SK-N-SH (cell line): ENCODE data around the gene FSIP1. TPM values are rescaled to one million over a fixed set of nuclear protein-coding genes. Genes with fewer than 3 reads are reported as not detected.

Experiments used
- CTCF ChIA-PET: fragments of 300-600, 350-600 bp; formaldehyde crosslinking; extraction: SDS; loops from one replicate; lab custom pipeline; 2021; lab: Yijun Ruan, JAX
- POLR2A ChIA-PET: fragments of 350-600 bp; sonication (Branson Sonifier 250); formaldehyde crosslinking; extraction: SDS; loops from one replicate; lab custom pipeline; 2020; ENCODE audit warnings: antibody characterized with exemption, inconsistent platforms; lab: Yijun Ruan, JAX
- DNase-seq: peaks from one replicate; pipeline ENCODE4 v3.0.0; 2012
- H2AFZ ChIP-seq: fragments of 200-600 bp; sonication (generic); 2 replicates; pipeline ENCODE4 v1.8.1; 2016; ENCODE audit warnings: antibody characterized with exemption, mild to moderate bottlenecking, low read depth
- H3F3A ChIP-seq: fragments of 200-600 bp; sonication (generic); replicated peaks from 2 replicates; pipeline ENCODE3; 2016; ENCODE audit warnings: antibody characterized with exemption, mild to moderate bottlenecking; ENCODE audit not compliant: insufficient read depth
- H3K27ac ChIP-seq, 2 experiments: fragments of 200-500 bp in 1 of 2; fragments of 200-600 bp in 1 of 2; sonication (Bioruptor generic) in 1 of 2; sonication (generic), shearing (Covaris generic) in 1 of 2; 2 replicates each; pipeline versions ENCODE4 v1.5.1 to v1.6.1; 2014 to 2016; ENCODE audit warnings: low read depth in 2 of 2, inconsistent platforms in 1 of 2, low read length in 1 of 2, mild to moderate bottlenecking in 1 of 2, mixed read lengths in 1 of 2
- H3K27me3 ChIP-seq: fragments of 200-600 bp; sonication (generic), shearing (Covaris generic); 2 replicates; pipeline ENCODE4 v1.6.1; 2016; ENCODE audit warnings: mixed run types; ENCODE audit not compliant: insufficient read depth
- H3K36me3 ChIP-seq, 2 experiments: fragments of 200-500 bp in 1 of 2; fragments of 200-600 bp in 1 of 2; sonication (Bioruptor generic) in 1 of 2; sonication (generic) in 1 of 2; replicated peaks in 1 of 2; 2 replicates each; pipeline versions ENCODE3 to v1.5.1; 2014 to 2016; ENCODE audit warnings: low read length in 1 of 2, mild to moderate bottlenecking in 1 of 2; ENCODE audit not compliant: insufficient read depth in 2 of 2, control insufficient read depth in 1 of 2
- H3K4me1 ChIP-seq, 2 experiments: fragments of 200-500 bp in 1 of 2; fragments of 200-600 bp in 1 of 2; sonication (Bioruptor generic) in 1 of 2; sonication (generic), shearing (Covaris generic) in 1 of 2; 2 replicates each; pipeline versions ENCODE4 v1.5.1 to v1.6.1; 2014 to 2016; ENCODE audit warnings: low read depth in 1 of 2, low read length in 1 of 2, mixed run types in 1 of 2; ENCODE audit not compliant: insufficient read depth in 2 of 2, control insufficient read depth in 1 of 2
- H3K4me2 ChIP-seq: fragments of 200-600 bp; sonication (generic), shearing (Covaris generic); 2 replicates; pipeline ENCODE4 v1.6.1; 2017; ENCODE audit warnings: mixed run types
- H3K4me3 ChIP-seq, 2 experiments: fragments of 200-500 bp in 1 of 2; fragments of 200-600 bp in 1 of 2; sonication (Bioruptor generic) in 1 of 2; sonication (generic), shearing (Covaris generic) in 1 of 2; 2 replicates each; pipeline versions ENCODE4 v1.5.1 to v1.8.1; 2014 to 2016; ENCODE audit warnings: low read depth in 2 of 2, inconsistent platforms in 1 of 2, low read length in 1 of 2, mild to moderate bottlenecking in 1 of 2, mixed read lengths in 1 of 2, moderate library complexity in 1 of 2
- H3K79me2 ChIP-seq: fragments of 200-600 bp; sonication (generic); 2 replicates; pipeline ENCODE4 v1.8.1; 2017; ENCODE audit warnings: mild to moderate bottlenecking; ENCODE audit not compliant: insufficient read depth
- H3K9ac ChIP-seq: fragments of 200-600 bp; sonication (generic); 2 replicates; pipeline ENCODE4 v1.6.1; 2017; ENCODE audit warnings: mixed run types
- H3K9me2 ChIP-seq: fragments of 200-600 bp; sonication (generic); 2 replicates; pipeline ENCODE4 v1.6.1; 2017; ENCODE audit warnings: mixed run types
- H3K9me3 ChIP-seq: fragments of 200-600 bp; sonication (generic); 2 replicates; pipeline ENCODE4 v1.6.1; 2017; ENCODE audit warnings: mixed run types, mild to moderate bottlenecking, moderate library complexity
- H4K20me1 ChIP-seq: fragments of 200-600 bp; sonication (generic); 2 replicates; pipeline ENCODE4 v1.6.1; 2017; ENCODE audit warnings: mild to moderate bottlenecking, mixed run types; ENCODE audit not compliant: insufficient read depth
- ELF1 ChIP-seq: IDR thresholded peaks from 2 replicates; pipeline ENCODE4 v1.4.0; 2012
- EZH2phosphoT487 ChIP-seq: fragments of 200-600 bp; sonication (generic); IDR thresholded peaks from 2 replicates; pipeline ENCODE4 v1.6.1; 2017; ENCODE audit warnings: low read depth, mixed run types, mild to moderate bottlenecking, antibody characterized with exemption, moderate library complexity, borderline replicate concordance
- FOXJ3 ChIP-seq: sonication (generic); formaldehyde crosslinking; IDR thresholded peaks from 2 replicates; pipeline ENCODE4 v1.5.1; 2020; ENCODE audit warnings: mild to moderate bottlenecking, missing genetic modification reagents
- FOXM1 ChIP-seq: IDR thresholded peaks from 2 replicates; pipeline ENCODE4 v1.4.0; 2012; ENCODE audit warnings: low read depth, mild to moderate bottlenecking
- GABPA ChIP-seq: IDR thresholded peaks from 2 replicates; pipeline ENCODE4 v1.4.0; 2012; ENCODE audit warnings: low read depth, mild to moderate bottlenecking
- GATA2 ChIP-seq: sonication (generic); formaldehyde crosslinking; IDR thresholded peaks from 2 replicates; pipeline ENCODE4 v1.5.0; 2020; ENCODE audit warnings: mild to moderate bottlenecking, missing genetic modification reagents
- JUND ChIP-seq: IDR thresholded peaks from 2 replicates; pipeline ENCODE4 v1.4.0; 2012
- MEF2A ChIP-seq: IDR thresholded peaks from 2 replicates; pipeline ENCODE4 v1.4.0; 2012; ENCODE audit warnings: low read depth, borderline replicate concordance
- MXI1 ChIP-seq: IDR thresholded peaks from 2 replicates; pipeline ENCODE4 v1.6.1; 2012; ENCODE audit warnings: mild to moderate bottlenecking, low read depth, low read length, improper control_type of control experiment
- NFIC ChIP-seq: IDR thresholded peaks from 2 replicates; pipeline ENCODE4 v1.4.0; 2012; ENCODE audit warnings: borderline replicate concordance
- RCOR1 ChIP-seq: fragments of 150-350 bp; IDR thresholded peaks from 2 replicates; pipeline ENCODE4 v1.6.1; 2017; ENCODE audit warnings: antibody characterized with exemption, low read length
- RXRA ChIP-seq: IDR thresholded peaks from 2 replicates; pipeline ENCODE4 v1.4.0; 2012; ENCODE audit warnings: low read depth, mild to moderate bottlenecking, borderline replicate concordance
- SIN3A ChIP-seq: IDR thresholded peaks from 2 replicates; pipeline ENCODE4 v1.6.1; 2012; ENCODE audit warnings: low read depth, mild to moderate bottlenecking, low read length, moderate library complexity, borderline replicate concordance
- TAF1 ChIP-seq: IDR thresholded peaks from 2 replicates; pipeline ENCODE4 v1.6.1; 2012; ENCODE audit warnings: low read depth, mild to moderate bottlenecking, low read length, moderate library complexity, borderline replicate concordance
- TCF12 ChIP-seq: IDR thresholded peaks from 2 replicates; pipeline ENCODE4 v1.4.0; 2012
- TEAD4 ChIP-seq: IDR thresholded peaks from 2 replicates; pipeline ENCODE4 v1.4.0; 2012; ENCODE audit warnings: mild to moderate bottlenecking, borderline replicate concordance; ENCODE audit not compliant: insufficient read depth
- USF1 ChIP-seq: IDR thresholded peaks from 2 replicates; pipeline ENCODE4 v1.4.0; 2012; ENCODE audit warnings: low read depth, borderline replicate concordance
- WGBS: methylation state at CpG from one replicate; pipeline ENCODE4 v1.1.6; 2017; ENCODE audit warnings: low lambda C conversion rate; 5-methylcytosine and 5-hydroxymethylcytosine counted together
- polyA plus RNA-seq, 3 experiments: library from polyadenylated mRNA; depleted of rRNA; stranded (reverse); fragments of >200 nt; gene quantifications; 2 replicates each; pipeline ENCODE4 v1.2.3, GENCODE V29; 2012
- TF ChIP-seq, protein P1 (sequence below): fragments of 150-350 bp; IDR thresholded peaks from 2 replicates; pipeline ENCODE4 v1.6.1; 2016; ENCODE audit warnings: mild to moderate bottlenecking, low read depth, low read length
- TF ChIP-seq, protein P2 (sequence below): IDR thresholded peaks from 2 replicates; pipeline ENCODE4 v1.4.0; 2012; ENCODE audit warnings: low read depth
- TF ChIP-seq, protein P3 (sequence below): fragments of 150-350 bp; IDR thresholded peaks from 2 replicates; pipeline ENCODE4 v1.6.1; 2017; ENCODE audit warnings: antibody characterized with exemption, low read length, low read depth, borderline replicate concordance

Gene FSIP1
- polyA plus RNA-seq, 1 of the 3 experiments (the other 2 are of a cell fraction) = 0.43 TPM

DNA sequence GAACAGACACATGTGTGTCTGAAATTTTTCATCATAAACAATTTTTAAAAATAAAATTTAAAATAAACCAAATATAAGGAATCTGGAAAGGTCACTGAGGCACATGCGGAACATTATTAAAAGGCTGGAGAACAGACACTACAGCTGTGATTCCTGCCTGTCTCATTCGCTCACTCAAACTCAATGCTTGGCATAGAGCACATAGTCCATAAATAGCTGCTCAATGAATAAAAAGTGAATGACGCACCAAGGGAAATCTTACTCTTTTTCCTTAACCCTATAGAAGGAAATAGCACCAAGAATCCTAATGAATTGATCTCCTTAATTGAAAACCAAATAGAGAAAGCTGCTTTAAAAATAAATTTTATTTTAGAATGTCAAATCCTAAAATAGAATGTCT is 98.4 kb downstream of the FSIP1 start:
- Histone ChIP-seq H3K9me3 (no peaks in the 10 kb centered on the region), H3K27ac (no peak overlapping the region), H3F3A (no peaks in the 10 kb centered on the region), H3K79me2 (no peaks in the 10 kb centered on the region), H3K9ac (no peak overlapping the region), H3K27me3 (no peaks in the 10 kb centered on the region), H3K4me2 (no peak overlapping the region), H2AFZ (no peak overlapping the region), H3K9me2 (no peaks in the 10 kb centered on the region), H4K20me1 (no peaks in the 10 kb centered on the region), H3K4me1 (peaks cover 0 to 3% of the 10 kb centered on the region in 2 experiments; a peak in 2 of 4 replicates), H3K36me3 (no peaks in the 10 kb centered on the region), H3K4me3 (no peak overlapping the region)
- TF ChIP-seq, protein P1, sequence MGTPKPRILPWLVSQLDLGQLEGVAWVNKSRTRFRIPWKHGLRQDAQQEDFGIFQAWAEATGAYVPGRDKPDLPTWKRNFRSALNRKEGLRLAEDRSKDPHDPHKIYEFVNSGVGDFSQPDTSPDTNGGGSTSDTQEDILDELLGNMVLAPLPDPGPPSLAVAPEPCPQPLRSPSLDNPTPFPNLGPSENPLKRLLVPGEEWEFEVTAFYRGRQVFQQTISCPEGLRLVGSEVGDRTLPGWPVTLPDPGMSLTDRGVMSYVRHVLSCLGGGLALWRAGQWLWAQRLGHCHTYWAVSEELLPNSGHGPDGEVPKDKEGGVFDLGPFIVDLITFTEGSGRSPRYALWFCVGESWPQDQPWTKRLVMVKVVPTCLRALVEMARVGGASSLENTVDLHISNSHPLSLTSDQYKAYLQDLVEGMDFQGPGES = no peak
- no peak for TF ChIP-seq FOXJ3
- no peak for TF ChIP-seq MXI1
- no peak for TF ChIP-seq SIN3A
- no peak for TF ChIP-seq TCF12
- no peak for TF ChIP-seq TAF1
- TF ChIP-seq USF1 = no peak
- TF ChIP-seq TEAD4 = no peak
- no peak for TF ChIP-seq EZH2phosphoT487
- TF ChIP-seq JUND = no peak
- no peak for TF ChIP-seq MEF2A
- no peak for TF ChIP-seq RCOR1
- CTCF ChIA-PET = interaction anchor here (4.9 kb wide), 1 partner anchor 73 kb away, joined by 139 read pairs; no protein-coding TSS in a partner anchor
- no peak for DNase-seq
- WGBS = 72% methylated on average over 3 of the region's 3 CpGs
- POLR2A ChIA-PET = no interaction called here

GRCh38 chr15:39682366-39682765 is 100.3 kb downstream of the FSIP1 start:
- no peak overlapping the region; the same call in 1 of the 2 replicates for H2AFZ ChIP-seq
- peak overlapping the region; percentile 35; the same call in 1 of the 2 replicates for H3K4me2 ChIP-seq
- no peaks in the 10 kb centered on the region for H3K9me3 ChIP-seq
- no peaks in the 10 kb centered on the region for H3K9me2 ChIP-seq
- DNase-seq = no peak
- no peaks in the 10 kb centered on the region for H3K79me2 ChIP-seq
- no peak overlapping the region; a peak in 1 of 4 replicates for H3K27ac ChIP-seq
- no peak for TF ChIP-seq RXRA
- no peak for TF ChIP-seq USF1
- no peak for TF ChIP-seq FOXJ3
- TF ChIP-seq NFIC = no peak
- no peak for TF ChIP-seq RCOR1
- no peak for TF ChIP-seq MXI1
- no peak for TF ChIP-seq GATA2
- TF ChIP-seq FOXM1 = no peak
- TF ChIP-seq JUND = no peak
- no peak for TF ChIP-seq GABPA
- TF ChIP-seq, protein P2, sequence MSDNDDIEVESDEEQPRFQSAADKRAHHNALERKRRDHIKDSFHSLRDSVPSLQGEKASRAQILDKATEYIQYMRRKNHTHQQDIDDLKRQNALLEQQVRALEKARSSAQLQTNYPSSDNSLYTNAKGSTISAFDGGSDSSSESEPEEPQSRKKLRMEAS = no peak
- TF ChIP-seq SIN3A = no peak
- TF ChIP-seq, protein P3, sequence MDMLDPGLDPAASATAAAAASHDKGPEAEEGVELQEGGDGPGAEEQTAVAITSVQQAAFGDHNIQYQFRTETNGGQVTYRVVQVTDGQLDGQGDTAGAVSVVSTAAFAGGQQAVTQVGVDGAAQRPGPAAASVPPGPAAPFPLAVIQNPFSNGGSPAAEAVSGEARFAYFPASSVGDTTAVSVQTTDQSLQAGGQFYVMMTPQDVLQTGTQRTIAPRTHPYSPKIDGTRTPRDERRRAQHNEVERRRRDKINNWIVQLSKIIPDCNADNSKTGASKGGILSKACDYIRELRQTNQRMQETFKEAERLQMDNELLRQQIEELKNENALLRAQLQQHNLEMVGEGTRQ = no peak
- TF ChIP-seq TCF12 = no peak
- no peak for TF ChIP-seq TAF1
- TF ChIP-seq ELF1 = no peak
- POLR2A ChIA-PET = no interaction called here
- H3F3A ChIP-seq = no peaks in the 10 kb centered on the region
- CTCF ChIA-PET = interaction anchor here (1.1 to 2.6 kb wide), 2 partner anchors 16 to 75 kb away, joined by 3 to 18 read pairs; no protein-coding TSS in a partner anchor
- H3K4me1 ChIP-seq = peaks cover 0 to 3% of the 10 kb centered on the region in 2 experiments; a peak in 2 of 4 replicates
- H3K36me3 ChIP-seq = no peaks in the 10 kb centered on the region
- no peak overlapping the region for H3K4me3 ChIP-seq
- WGBS = 97% methylated on average over 2 of the region's 2 CpGs
- no peaks in the 10 kb centered on the region for H3K27me3 ChIP-seq
- H3K9ac ChIP-seq = no peak overlapping the region
- H4K20me1 ChIP-seq = no peaks in the 10 kb centered on the region
